ENCODE results near the gene ATF6B.

GRCh38 chr6:32152769-32153563 lies 24.9 kb upstream of the ATF6B start:
- no peak for TF ChIP-seq CTCF (conservative IDR thresholded peaks at IDR 0.05)
- TF ChIP-seq EZH2 (IDR thresholded peaks at IDR 0.05; ENCODE audit: low read depth) = no peak

Data from PC-9 (cell line).